Endothelial cell of umbilical vein (primary cell): ENCODE results near the gene RGS7. TPM values are rescaled to one million over a fixed set of nuclear protein-coding genes. Genes with fewer than 3 reads are reported as not detected.

ENCODE experiments used
- BruUV-seq: library from RNA; stranded (reverse); fragments of 400-500 nt; replicated peaks from 2 replicates; lab custom pipeline; 2021; lab: Mats Ljungman, UMichigan
- CTCF ChIA-PET: fragments of 300-600, 350-600 bp; sonication (Branson Sonifier 250); formaldehyde crosslinking; loops from one replicate; lab custom pipeline; 2021; ENCODE audit warnings: antibody characterized with exemption, inconsistent platforms; lab: Charles Lee
- POLR2A ChIA-PET: fragments of 300-600, 350-600 bp; sonication (Branson Sonifier 250); formaldehyde crosslinking; loops from one replicate; lab custom pipeline; 2021; ENCODE audit warnings: antibody characterized with exemption, inconsistent platforms; lab: Charles Lee
- DNase-seq: peaks from one replicate; pipeline ENCODE4 v3.0.0-alpha.2; 2011; ENCODE audit warnings: low read depth, low spot score
- FAIRE-seq: peaks from 2 replicates; lab custom pipeline; 2011; peaks lifted over from hg19 to GRCh38; lab: Jason Lieb, UNC
- H2AFZ ChIP-seq: 2 replicates; pipeline ENCODE4 v1.6.0; 2012; ENCODE audit warnings: low read depth, low read length, control low read depth, inconsistent platforms
- H3K27ac ChIP-seq: 2 replicates; pipeline ENCODE4 v1.5.1; 2011; ENCODE audit warnings: low read depth, mild to moderate bottlenecking, control low read depth, low read length, moderate library complexity; ENCODE audit not compliant: insufficient read depth
- H3K27me3 ChIP-seq, 2 experiments: 2 replicates each; pipeline versions ENCODE4 v1.6.0 to v1.6.1; 2011; ENCODE audit warnings: low read length in 2 of 2, mixed read lengths in 1 of 2; ENCODE audit not compliant: control insufficient read depth in 2 of 2, insufficient read depth in 2 of 2
- H3K36me3 ChIP-seq, 2 experiments: 2 replicates in 1 of 2; 3 replicates in 1 of 2; pipeline ENCODE4 v1.5.1; 2011; ENCODE audit warnings: low read length in 2 of 2, mild to moderate bottlenecking in 1 of 2, moderate library complexity in 1 of 2; ENCODE audit not compliant: control insufficient read depth in 2 of 2, insufficient read depth in 2 of 2; ENCODE audit errors: extremely low read depth in 1 of 2
- H3K4me1 ChIP-seq: 3 replicates; pipeline ENCODE4 v1.5.1; 2011; ENCODE audit warnings: mild to moderate bottlenecking, low read length; ENCODE audit not compliant: control insufficient read depth, insufficient read depth; ENCODE audit errors: extremely low read depth
- H3K4me2 ChIP-seq: 2 replicates; pipeline ENCODE4 v1.6.1; 2011; ENCODE audit warnings: low read length, control low read depth, mixed read lengths; ENCODE audit not compliant: insufficient read depth
- H3K4me3 ChIP-seq, 3 experiments: fragments of 200-600 bp in 1 of 3; sonication (generic), shearing (Covaris generic) in 1 of 3; replicated peaks in 1 of 3; 2 replicates each; pipeline ENCODE4 v1.5.1; 2011 to 2016; ENCODE audit warnings: control low read depth in 3 of 3, low read length in 3 of 3, mild to moderate bottlenecking in 2 of 3, inconsistent platforms in 1 of 3, low read depth in 1 of 3, moderate library complexity in 1 of 3; ENCODE audit not compliant: insufficient read depth in 1 of 3
- H3K79me2 ChIP-seq: 2 replicates; pipeline ENCODE4 v1.6.0; 2012; ENCODE audit warnings: low read length, inconsistent platforms; ENCODE audit not compliant: control insufficient read depth, insufficient read depth
- H3K9ac ChIP-seq: replicated peaks from 2 replicates; pipeline ENCODE3; 2011; ENCODE audit warnings: low read length, control low read depth; ENCODE audit not compliant: insufficient read depth; ENCODE audit errors: extremely low read depth
- H3K9me1 ChIP-seq: replicated peaks from 3 replicates; pipeline ENCODE4 v1.6.0; 2011; ENCODE audit warnings: mild to moderate bottlenecking, low read length; ENCODE audit not compliant: control insufficient read depth, insufficient read depth; ENCODE audit errors: extremely low read depth
- H3K9me3 ChIP-seq: replicated peaks from 2 replicates; pipeline ENCODE4 v1.5.1; 2012; ENCODE audit warnings: low read length, inconsistent platforms; ENCODE audit not compliant: control insufficient read depth, insufficient read depth
- H4K20me1 ChIP-seq: replicated peaks from 2 replicates; pipeline ENCODE3; 2011; ENCODE audit warnings: mild to moderate bottlenecking, low read length; ENCODE audit not compliant: control insufficient read depth, insufficient read depth; ENCODE audit errors: extremely low read depth
- EZH2 ChIP-seq: IDR thresholded peaks from 2 replicates; pipeline ENCODE4 v1.6.1; 2012; ENCODE audit warnings: borderline replicate concordance, low read depth, mild to moderate bottlenecking, moderate library complexity, low read length, inconsistent platforms; ENCODE audit not compliant: severe bottlenecking
- GATA2 ChIP-seq: IDR thresholded peaks from 2 replicates; pipeline ENCODE4 v1.7.0; 2011; ENCODE audit warnings: low read depth, mild to moderate bottlenecking, moderate library complexity, mixed read lengths, low read length; ENCODE audit not compliant: insufficient read length, insufficient read depth
- JUN ChIP-seq: IDR thresholded peaks from 2 replicates; pipeline ENCODE4 v1.6.1; 2011; ENCODE audit warnings: borderline replicate concordance, low read depth; ENCODE audit not compliant: insufficient read length, insufficient read depth
- MYC ChIP-seq: IDR thresholded peaks from one replicate; pipeline ENCODE4 v1.6.1; 2011; ENCODE audit warnings: mild to moderate bottlenecking, low read depth, low read length
- POLR2A ChIP-seq: IDR thresholded peaks from 2 replicates; pipeline ENCODE4 v1.6.1; 2012; ENCODE audit warnings: low read depth, mild to moderate bottlenecking, control low read depth, low read length
- POLR2AphosphoS5 ChIP-seq: IDR thresholded peaks from 2 replicates; pipeline ENCODE4 v1.6.1; 2012; ENCODE audit warnings: low read depth, mild to moderate bottlenecking, control low read depth, low read length, moderate library complexity; ENCODE audit not compliant: insufficient read depth
- dilution Hi-C: fragments of 300-500 bp; cut with MboI; formaldehyde crosslinking; loops from one replicate; pipeline ENCODE4 v1.15.0; 2019; ENCODE audit warnings: low sequenced_read_pairs; ENCODE audit not compliant: extremely low pct_ligation_motif_present
- intact Hi-C: fragments of 100-400 bp; cut with micrococcal nuclease; formaldehyde crosslinking; loops from one replicate; pipeline ENCODE4 v1.10.0; 2022
- polyA plus RNA-seq, 4 experiments: library from polyadenylated mRNA; depleted of rRNA in 3 of 4; stranded (reverse) in 3 of 4; unstranded in 1 of 4; fragments of >200 nt; gene quantifications; 2 replicates each; pipeline versions ENCODE4 v1.2.1 to v1.2.3, GENCODE V29; 2011 to 2012; ENCODE audit warnings: missing spikeins in 1 of 4
- total RNA-seq: library from RNA; stranded (reverse); gene quantifications from 2 replicates; pipeline ENCODE4 v1.2.3, GENCODE V29; 2021
- TF ChIP-seq, protein P1 (sequence below), 2 donors: IDR thresholded peaks; 1 replicate in 1 of 2; 2 replicates in 1 of 2; pipeline ENCODE4 v1.5.1; 2011; ENCODE audit warnings: low read length in 2 of 2, mild to moderate bottlenecking in 2 of 2, moderate library complexity in 2 of 2, control low read depth in 1 of 2, inconsistent platforms in 1 of 2, low read depth in 1 of 2; ENCODE audit not compliant: insufficient read depth in 1 of 2; ENCODE audit errors: extremely low read depth in 1 of 2

RGS7 gene
- total and polyA plus RNA-seq, 2 donors (not counting 3 experiments of a cell fraction or from before 2014, with no cell fraction given), result 0.43 to 0.44 TPM

- Histone ChIP-seq H3K9me3 (no peaks in the 10 kb centered on the region), H3K27me3 (no peaks in the 10 kb centered on the region), H3K9ac (no peak overlapping the region), H3K4me3 (no peak overlapping the region), H3K9me1 (no peaks in the 10 kb centered on the region), H3K36me3 (no peaks in the 10 kb centered on the region), H4K20me1 (no peaks in the 10 kb centered on the region), H3K27ac (no peak overlapping the region), H3K4me2 (no peak overlapping the region), H3K79me2 (no peaks in the 10 kb centered on the region), H2AFZ (no peak overlapping the region), H3K4me1 (no peaks in the 10 kb centered on the region)
- no TSS peak for BruUV-seq
- intact Hi-C loops, result no loop called here
- ChIA-PET POLR2A (no interaction called here), CTCF (interaction anchor here (1.0 kb wide), 1 partner anchor 24 kb away, joined by 3 read pairs; no protein-coding TSS in a partner anchor)
- dilution Hi-C loops, result no loop called here
- TF ChIP-seq, protein P1, sequence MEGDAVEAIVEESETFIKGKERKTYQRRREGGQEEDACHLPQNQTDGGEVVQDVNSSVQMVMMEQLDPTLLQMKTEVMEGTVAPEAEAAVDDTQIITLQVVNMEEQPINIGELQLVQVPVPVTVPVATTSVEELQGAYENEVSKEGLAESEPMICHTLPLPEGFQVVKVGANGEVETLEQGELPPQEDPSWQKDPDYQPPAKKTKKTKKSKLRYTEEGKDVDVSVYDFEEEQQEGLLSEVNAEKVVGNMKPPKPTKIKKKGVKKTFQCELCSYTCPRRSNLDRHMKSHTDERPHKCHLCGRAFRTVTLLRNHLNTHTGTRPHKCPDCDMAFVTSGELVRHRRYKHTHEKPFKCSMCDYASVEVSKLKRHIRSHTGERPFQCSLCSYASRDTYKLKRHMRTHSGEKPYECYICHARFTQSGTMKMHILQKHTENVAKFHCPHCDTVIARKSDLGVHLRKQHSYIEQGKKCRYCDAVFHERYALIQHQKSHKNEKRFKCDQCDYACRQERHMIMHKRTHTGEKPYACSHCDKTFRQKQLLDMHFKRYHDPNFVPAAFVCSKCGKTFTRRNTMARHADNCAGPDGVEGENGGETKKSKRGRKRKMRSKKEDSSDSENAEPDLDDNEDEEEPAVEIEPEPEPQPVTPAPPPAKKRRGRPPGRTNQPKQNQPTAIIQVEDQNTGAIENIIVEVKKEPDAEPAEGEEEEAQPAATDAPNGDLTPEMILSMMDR (IDR thresholded peaks at IDR 0.05; ENCODE audit: extremely low read depth in 1 of 2, insufficient read depth in 1 of 2, low read depth in 1 of 2, low read length in 2 of 2), result no peak
- no peak for TF ChIP-seq EZH2
- no peak for TF ChIP-seq POLR2A
- TF ChIP-seq JUN, result no peak
- TF ChIP-seq POLR2AphosphoS5, result no peak
- TF ChIP-seq GATA2, result no peak
- TF ChIP-seq MYC, result no peak
- no peak for FAIRE-seq
- no peak for DNase-seq
Observed at GRCh38 chr1:240991230-240991629, 365.8 kb downstream of the RGS7 start.
